Heart left ventricle (tissue), 13 donors: ENCODE measurements around the gene HDAC7.

ENCODE experiments used
- POLR2A ChIP-seq, 2 donors: fragments of 450-650 bp; IDR thresholded peaks; one replicate each; pipeline ENCODE4 v1.6.1; 2017; ENCODE audit warnings: antibody characterized with exemption in 2 of 2, mild to moderate bottlenecking in 2 of 2, moderate library complexity in 2 of 2
- TF ChIP-seq, protein P1 (sequence below), 12 donors: fragments of 200-600 bp; sonication (generic) in 4 of 12; IDR thresholded peaks; one replicate each; pipeline versions ENCODE4 v1.5.0 to v1.8.0; 2018 to 2022; ENCODE audit warnings: antibody characterized with exemption in 12 of 12, mild to moderate bottlenecking in 5 of 12
- donor health status: ischemic (EF 13 %, LVEDD 7.1; RV severe dilation, severe dysfunction).
- donor health status: DM: no; HTN: yes; CAD: no.
- donor health status: DM: no; HTN: no; CAD: no.
- donor health status: ischemic (EF 25% LVEDD 6.9; RV normal size, moderate dysfunction).
- donor health status: ischemic (EF 25% LVEDD 5.7; RV mildly dilated, moderate dysfunction).
- donor health status: ischemic (EF 35%, LVEDD 5.7; RV mildly dilated, moderate dysfunction).
- donor health status: nonischemic (EF 11% LVEDD 7.7; RV severe dilation, severe dysfunction).
- donor health status: DM: yes; HTN: yes; CAD: no.
- donor health status: PGD.
- donor health status: ischemic (EF 29% LVEDD 5.4; RV normal size, mild dysfunction).
- donor health status: nonischemic (EF 23%, LVEDD 6.1; RV moderate dilation, normal function).

GRCh38 chr12:47828976-47829482 is 9.3 kb upstream of the HDAC7 start:
- TF ChIP-seq POLR2A (IDR thresholded peaks at IDR 0.05): no peak
- TF ChIP-seq, protein P1, sequence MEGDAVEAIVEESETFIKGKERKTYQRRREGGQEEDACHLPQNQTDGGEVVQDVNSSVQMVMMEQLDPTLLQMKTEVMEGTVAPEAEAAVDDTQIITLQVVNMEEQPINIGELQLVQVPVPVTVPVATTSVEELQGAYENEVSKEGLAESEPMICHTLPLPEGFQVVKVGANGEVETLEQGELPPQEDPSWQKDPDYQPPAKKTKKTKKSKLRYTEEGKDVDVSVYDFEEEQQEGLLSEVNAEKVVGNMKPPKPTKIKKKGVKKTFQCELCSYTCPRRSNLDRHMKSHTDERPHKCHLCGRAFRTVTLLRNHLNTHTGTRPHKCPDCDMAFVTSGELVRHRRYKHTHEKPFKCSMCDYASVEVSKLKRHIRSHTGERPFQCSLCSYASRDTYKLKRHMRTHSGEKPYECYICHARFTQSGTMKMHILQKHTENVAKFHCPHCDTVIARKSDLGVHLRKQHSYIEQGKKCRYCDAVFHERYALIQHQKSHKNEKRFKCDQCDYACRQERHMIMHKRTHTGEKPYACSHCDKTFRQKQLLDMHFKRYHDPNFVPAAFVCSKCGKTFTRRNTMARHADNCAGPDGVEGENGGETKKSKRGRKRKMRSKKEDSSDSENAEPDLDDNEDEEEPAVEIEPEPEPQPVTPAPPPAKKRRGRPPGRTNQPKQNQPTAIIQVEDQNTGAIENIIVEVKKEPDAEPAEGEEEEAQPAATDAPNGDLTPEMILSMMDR (IDR thresholded peaks at IDR 0.05): no peak
